Stimulated activated naive CD4-positive, alpha-beta T cell treated with Interleukin-2 at 50 U/mL for 16 hours (primary cell): ENCODE measurements around the gene BACH2.

Source experiments
- DNase-seq: peaks from one replicate; lab custom pipeline; 2025; lab: John Stamatoyannopoulos, UW

The BACH2 gene

DNA sequence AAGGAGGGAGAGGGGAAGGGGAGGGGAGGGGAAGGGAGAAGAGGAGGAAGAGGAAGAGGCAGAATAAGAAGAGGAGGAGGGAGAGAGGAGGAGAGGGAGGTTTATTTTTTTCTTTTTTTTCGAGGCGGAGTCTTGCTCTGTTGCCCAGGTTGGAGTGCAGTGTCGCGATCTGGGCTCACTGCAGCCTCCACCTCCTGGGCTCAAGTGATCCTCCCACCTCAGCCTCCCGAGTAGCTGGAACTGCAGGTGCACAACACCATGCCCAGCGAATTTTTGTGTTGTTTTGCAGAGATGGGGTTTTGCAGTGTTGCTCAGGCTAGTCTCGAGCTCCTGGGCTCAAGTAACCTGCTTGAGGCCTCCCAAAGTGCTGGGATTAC is 408.5 kb downstream of the BACH2 start:
- no peak for DNase-seq

DNA sequence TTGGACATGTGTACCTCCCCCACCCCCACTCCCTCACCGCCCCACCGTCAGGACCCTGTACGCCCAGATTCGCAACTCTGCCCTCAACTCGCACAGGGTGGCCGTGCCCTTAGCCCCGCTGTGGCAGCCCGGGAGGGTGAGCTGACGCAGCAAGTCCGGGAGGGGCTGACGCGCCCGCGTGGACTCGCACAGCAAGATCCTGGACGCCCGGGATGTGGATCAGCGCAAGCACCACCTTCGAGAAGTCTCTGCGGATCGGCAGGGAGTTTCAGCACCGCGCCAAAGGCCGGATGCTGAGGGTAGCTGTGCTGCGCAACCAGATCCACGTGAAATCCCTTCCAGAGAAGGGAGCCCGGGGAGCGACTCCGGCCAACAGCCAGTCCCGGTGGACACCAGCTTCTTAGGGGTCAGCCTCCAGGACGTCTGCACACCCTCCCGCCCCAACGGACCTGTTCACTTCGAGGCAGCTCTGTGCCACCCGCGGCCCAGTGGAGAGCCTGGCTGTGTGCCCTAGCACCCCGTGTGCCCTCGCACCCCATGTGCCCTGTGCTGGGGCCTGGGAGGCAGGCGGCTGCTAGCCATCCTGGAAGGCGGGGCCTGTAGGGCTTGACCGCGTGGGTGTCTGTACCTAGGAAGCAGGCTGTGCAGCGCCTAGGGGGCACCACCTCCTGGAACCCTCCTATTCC is 409.0 kb downstream of the BACH2 start:
- no peak for DNase-seq

DNA sequence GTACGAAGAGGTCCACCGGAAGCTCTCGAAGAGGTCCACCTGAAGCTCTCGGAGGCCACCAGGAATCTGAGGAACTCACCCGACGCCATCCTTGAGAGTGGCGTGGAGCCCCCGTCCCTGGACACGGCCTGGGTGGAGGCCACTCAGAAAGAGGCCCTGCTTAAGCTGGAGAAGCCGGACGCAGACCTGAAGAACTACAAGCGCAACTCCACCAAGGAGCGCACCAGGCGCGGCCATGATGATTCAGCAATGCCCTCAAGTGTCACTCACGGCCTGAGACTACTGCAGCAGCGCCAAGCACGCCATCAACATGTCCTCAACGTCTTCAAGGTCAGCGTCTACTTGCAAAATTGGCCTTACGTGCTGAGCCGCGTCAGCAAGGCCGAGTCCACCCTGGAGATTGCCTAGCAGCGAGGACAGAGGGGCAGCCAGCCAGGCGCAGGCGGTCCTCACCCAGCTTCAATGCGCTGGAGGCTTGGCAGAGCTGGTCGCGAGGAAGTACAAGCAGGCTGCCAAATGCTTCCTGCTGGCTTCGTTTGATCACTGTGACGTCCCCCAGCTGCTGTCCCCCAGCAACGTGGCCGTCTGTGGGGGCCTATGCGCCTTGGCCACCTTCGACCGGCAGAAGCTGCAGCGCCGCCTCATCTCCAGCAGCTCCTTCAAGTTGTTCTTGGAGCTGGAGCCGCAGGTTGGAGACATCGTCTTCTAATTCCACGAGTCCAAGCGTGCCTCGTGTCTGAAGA is 410.1 kb downstream of the BACH2 start:
- DNase-seq = no peak
